GM21723 (cell line): ENCODE measurements around the gene IKZF5.
A peak's percentile ranks its signal among the peaks of the same experiment; 100 is the strongest.

Experiments used
- ATAC-seq: cut with Tn5 transposase; IDR thresholded peaks from one replicate; pipeline ENCODE4 v1.9.1; 2021; ENCODE audit warnings: mild to moderate bottlenecking, moderate library complexity; ENCODE audit not compliant: unreplicated experiment

The IKZF5 gene

GRCh38 chr10:123017421-123018165 is 9.0 kb upstream of the IKZF5 start:
- ATAC-seq = no peak

- ATAC-seq = no peak
These were observed 7.6 kb upstream of the IKZF5 start for GRCh38 chr10:123016228-123016627.

- no peak for ATAC-seq
These were observed 6.2 kb upstream of the IKZF5 start for GRCh38 chr10:123014772-123015171.

GRCh38 chr10:123013456-123014419 is 5.1 kb upstream of the IKZF5 start:
- ATAC-seq = no peak

- ATAC-seq = no peak
These were observed 3.4 kb upstream of the IKZF5 start for GRCh38 chr10:123011987-123012386.

- ATAC-seq = peak; percentile 32
These were observed 668 bp upstream of the IKZF5 start for GRCh38 chr10:123009105-123009820.

- peak; percentile 45 for ATAC-seq
These were observed 839 bp downstream of the IKZF5 start for GRCh38 chr10:123007558-123008354.

- no peak for ATAC-seq
These were observed 4.3 kb downstream of the IKZF5 start for GRCh38 chr10:123004298-123004697.

- ATAC-seq = no peak
These were observed 7.2 kb downstream of the IKZF5 start for GRCh38 chr10:123001370-123001769.

GRCh38 chr10:123000155-123000554 is 8.4 kb downstream of the IKZF5 start:
- ATAC-seq = no peak

- ATAC-seq = no peak
These were observed 9.2 kb downstream of the IKZF5 start for GRCh38 chr10:122999347-122999746.

- ATAC-seq = no peak
These were observed 9.7 kb downstream of the IKZF5 start for GRCh38 chr10:122998934-122999333.

GRCh38 chr10:122998360-122998917 is 10.2 kb downstream of the IKZF5 start:
- no peak for ATAC-seq

GRCh38 chr10:122997864-122998263 is 10.7 kb downstream of the IKZF5 start:
- ATAC-seq = peak; percentile 59

GRCh38 chr10:122995936-122996335 is 12.7 kb downstream of the IKZF5 start:
- no peak for ATAC-seq

- ATAC-seq = no peak
These were observed 14.7 kb downstream of the IKZF5 start for GRCh38 chr10:122993797-122994336.

GRCh38 chr10:122992031-122992585 is 16.5 kb downstream of the IKZF5 start:
- ATAC-seq = no peak

- no peak for ATAC-seq
These were observed 18.3 kb downstream of the IKZF5 start for GRCh38 chr10:122990278-122990677.

- no peak for ATAC-seq
These were observed 20.1 kb downstream of the IKZF5 start for GRCh38 chr10:122988501-122988900.

- ATAC-seq = no peak
These were observed 22.3 kb downstream of the IKZF5 start for GRCh38 chr10:122986335-122986734.
